ENCODE results near the gene FOXP2.

DNA sequence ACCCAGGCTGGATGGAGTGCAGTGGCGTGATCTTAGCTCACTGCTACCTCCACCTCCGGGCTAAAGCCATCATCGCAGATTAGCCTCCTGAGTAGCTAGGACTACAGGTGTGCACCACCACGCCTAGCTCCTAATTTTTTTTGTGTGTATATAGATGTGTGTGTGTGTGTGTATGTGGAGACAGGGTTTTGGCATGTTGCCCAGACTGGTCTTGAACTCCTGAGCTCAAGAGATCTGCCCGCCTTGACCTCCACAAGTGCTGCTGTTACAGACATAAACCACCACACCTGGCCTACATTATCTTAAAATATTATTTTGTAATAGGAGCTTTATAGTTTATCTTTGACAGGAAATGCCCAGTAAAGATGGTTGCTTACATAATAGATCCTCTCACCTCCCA is 25.0 kb downstream of the FOXP2 start:
- TF ChIP-seq POLR2A (IDR thresholded peaks at IDR 0.05), result no peak
- TF ChIP-seq, protein P1, sequence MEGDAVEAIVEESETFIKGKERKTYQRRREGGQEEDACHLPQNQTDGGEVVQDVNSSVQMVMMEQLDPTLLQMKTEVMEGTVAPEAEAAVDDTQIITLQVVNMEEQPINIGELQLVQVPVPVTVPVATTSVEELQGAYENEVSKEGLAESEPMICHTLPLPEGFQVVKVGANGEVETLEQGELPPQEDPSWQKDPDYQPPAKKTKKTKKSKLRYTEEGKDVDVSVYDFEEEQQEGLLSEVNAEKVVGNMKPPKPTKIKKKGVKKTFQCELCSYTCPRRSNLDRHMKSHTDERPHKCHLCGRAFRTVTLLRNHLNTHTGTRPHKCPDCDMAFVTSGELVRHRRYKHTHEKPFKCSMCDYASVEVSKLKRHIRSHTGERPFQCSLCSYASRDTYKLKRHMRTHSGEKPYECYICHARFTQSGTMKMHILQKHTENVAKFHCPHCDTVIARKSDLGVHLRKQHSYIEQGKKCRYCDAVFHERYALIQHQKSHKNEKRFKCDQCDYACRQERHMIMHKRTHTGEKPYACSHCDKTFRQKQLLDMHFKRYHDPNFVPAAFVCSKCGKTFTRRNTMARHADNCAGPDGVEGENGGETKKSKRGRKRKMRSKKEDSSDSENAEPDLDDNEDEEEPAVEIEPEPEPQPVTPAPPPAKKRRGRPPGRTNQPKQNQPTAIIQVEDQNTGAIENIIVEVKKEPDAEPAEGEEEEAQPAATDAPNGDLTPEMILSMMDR (IDR thresholded peaks at IDR 0.05), result no peak
